Vagina (tissue), 2 donors: ENCODE results near the gene PPP4C. TPM values are rescaled to one million over a fixed set of nuclear protein-coding genes. Genes with fewer than 3 reads are reported as not detected.
A peak's percentile ranks its signal among the peaks of the same experiment; 100 is the strongest.

Experiments
- DNase-seq, 2 donors: peaks; one replicate each; pipeline ENCODE4 v3.0.0-alpha.2; 2017; ENCODE audit errors: extremely low spot score in 2 of 2
- H3K27ac ChIP-seq: fragments of 200-600 bp; sonication (generic); one replicate; pipeline ENCODE4 v1.5.1; 2019
- H3K27me3 ChIP-seq: fragments of 200-600 bp; sonication (generic); one replicate; pipeline ENCODE4 v1.5.1; 2019
- H3K36me3 ChIP-seq, 2 donors: fragments of 200-600 bp; sonication (generic); one replicate each; pipeline ENCODE4 v1.5.1; 2017 to 2019
- H3K4me1 ChIP-seq: fragments of 200-600 bp; sonication (generic); one replicate; pipeline ENCODE4 v1.5.1; 2019
- H3K4me3 ChIP-seq, 2 donors: fragments of 200-600 bp; sonication (generic); 1 replicate in 1 of 2; 2 replicates in 1 of 2; pipeline ENCODE4 v1.5.1; 2016 to 2019
- H3K9me3 ChIP-seq: fragments of 200-600 bp; sonication (generic); one replicate; pipeline ENCODE4 v1.5.1; 2019
- POLR2A ChIP-seq, 2 donors: fragments of 450-650 bp; IDR thresholded peaks; one replicate each; pipeline ENCODE4 v1.6.1; 2017; ENCODE audit warnings: antibody characterized with exemption in 2 of 2, mild to moderate bottlenecking in 2 of 2, moderate library complexity in 2 of 2
- POLR2AphosphoS5 ChIP-seq, 2 donors: sonication (generic); formaldehyde crosslinking; IDR thresholded peaks; one replicate each; pipeline ENCODE4 v1.9.0; 2017; ENCODE audit warnings: antibody characterized with exemption in 2 of 2, mild to moderate bottlenecking in 2 of 2, low read depth in 1 of 2; ENCODE audit not compliant: insufficient read depth in 1 of 2
- intact Hi-C: fragments of 100-400 bp; cut with DNase I; formaldehyde crosslinking; loops from one replicate; pipeline ENCODE4 v1.15.1; 2023
- total RNA-seq: library from RNA; depleted of rRNA; stranded (reverse); fragments of >200 nt; gene quantifications from one replicate; pipeline ENCODE4 v1.2.3, GENCODE V29; 2016
- TF ChIP-seq, protein P1 (sequence below), 3 experiments: fragments of 450-650 bp in 2 of 3; fragments of 200-600 bp in 1 of 3; sonication (generic) in 1 of 3; IDR thresholded peaks; one replicate each; pipeline ENCODE4 v1.5.1; 2017 to 2019; ENCODE audit warnings: antibody characterized with exemption in 3 of 3, mild to moderate bottlenecking in 2 of 3, moderate library complexity in 2 of 3

PPP4C gene
- total RNA-seq, 1 donor from 2014 or later = 60.4 TPM

DNA sequence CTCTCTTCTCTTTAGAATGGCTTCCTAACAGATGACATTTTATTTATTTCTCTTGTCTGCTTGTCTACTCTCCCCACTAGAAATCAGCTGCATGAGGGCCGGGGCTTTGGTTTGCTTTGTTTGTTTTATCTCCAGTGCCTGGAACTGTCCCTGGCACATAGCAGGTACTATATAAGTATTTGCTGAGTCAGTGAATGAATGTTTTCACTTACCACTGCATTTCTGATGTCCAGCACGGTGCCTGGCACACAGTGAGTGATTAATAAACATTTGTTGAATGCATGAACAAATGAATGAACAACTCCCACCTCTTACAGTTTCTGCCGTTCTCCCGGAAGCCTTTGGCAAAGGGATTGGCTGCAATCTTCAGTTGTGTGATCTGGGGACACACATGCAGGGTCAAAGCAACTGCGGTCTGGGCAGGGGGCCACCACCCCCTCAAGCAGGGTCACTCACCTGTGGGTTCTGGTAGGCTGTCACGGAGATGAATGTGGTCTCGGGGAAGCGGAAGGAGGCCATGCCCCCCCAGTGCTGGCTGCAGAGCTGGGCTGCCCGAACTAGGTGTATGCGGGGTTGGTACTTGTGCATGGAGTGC lies 12.5 kb downstream of the PPP4C start:
- H3K9me3 ChIP-seq = no peaks in the 10 kb centered on the region
- TF ChIP-seq POLR2A (IDR thresholded peaks at IDR 0.05) (no peak), POLR2AphosphoS5 (IDR thresholded peaks at IDR 0.05; ENCODE audit: insufficient read depth in 1 of 2, low read depth in 1 of 2) (no peak)
- TF ChIP-seq, protein P1, sequence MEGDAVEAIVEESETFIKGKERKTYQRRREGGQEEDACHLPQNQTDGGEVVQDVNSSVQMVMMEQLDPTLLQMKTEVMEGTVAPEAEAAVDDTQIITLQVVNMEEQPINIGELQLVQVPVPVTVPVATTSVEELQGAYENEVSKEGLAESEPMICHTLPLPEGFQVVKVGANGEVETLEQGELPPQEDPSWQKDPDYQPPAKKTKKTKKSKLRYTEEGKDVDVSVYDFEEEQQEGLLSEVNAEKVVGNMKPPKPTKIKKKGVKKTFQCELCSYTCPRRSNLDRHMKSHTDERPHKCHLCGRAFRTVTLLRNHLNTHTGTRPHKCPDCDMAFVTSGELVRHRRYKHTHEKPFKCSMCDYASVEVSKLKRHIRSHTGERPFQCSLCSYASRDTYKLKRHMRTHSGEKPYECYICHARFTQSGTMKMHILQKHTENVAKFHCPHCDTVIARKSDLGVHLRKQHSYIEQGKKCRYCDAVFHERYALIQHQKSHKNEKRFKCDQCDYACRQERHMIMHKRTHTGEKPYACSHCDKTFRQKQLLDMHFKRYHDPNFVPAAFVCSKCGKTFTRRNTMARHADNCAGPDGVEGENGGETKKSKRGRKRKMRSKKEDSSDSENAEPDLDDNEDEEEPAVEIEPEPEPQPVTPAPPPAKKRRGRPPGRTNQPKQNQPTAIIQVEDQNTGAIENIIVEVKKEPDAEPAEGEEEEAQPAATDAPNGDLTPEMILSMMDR (IDR thresholded peaks at IDR 0.05) = no peak
- no peak overlapping the region for H3K4me3 ChIP-seq
- intact Hi-C loops = no loop called here
- H3K27me3 ChIP-seq = no peaks in the 10 kb centered on the region
- peaks cover 27% of the 10 kb centered on the region for H3K4me1 ChIP-seq
- no peak for DNase-seq
- H3K27ac ChIP-seq = no peak overlapping the region
- H3K36me3 ChIP-seq = peaks cover 0 to 21% of the 10 kb centered on the region in 2 donors

DNA sequence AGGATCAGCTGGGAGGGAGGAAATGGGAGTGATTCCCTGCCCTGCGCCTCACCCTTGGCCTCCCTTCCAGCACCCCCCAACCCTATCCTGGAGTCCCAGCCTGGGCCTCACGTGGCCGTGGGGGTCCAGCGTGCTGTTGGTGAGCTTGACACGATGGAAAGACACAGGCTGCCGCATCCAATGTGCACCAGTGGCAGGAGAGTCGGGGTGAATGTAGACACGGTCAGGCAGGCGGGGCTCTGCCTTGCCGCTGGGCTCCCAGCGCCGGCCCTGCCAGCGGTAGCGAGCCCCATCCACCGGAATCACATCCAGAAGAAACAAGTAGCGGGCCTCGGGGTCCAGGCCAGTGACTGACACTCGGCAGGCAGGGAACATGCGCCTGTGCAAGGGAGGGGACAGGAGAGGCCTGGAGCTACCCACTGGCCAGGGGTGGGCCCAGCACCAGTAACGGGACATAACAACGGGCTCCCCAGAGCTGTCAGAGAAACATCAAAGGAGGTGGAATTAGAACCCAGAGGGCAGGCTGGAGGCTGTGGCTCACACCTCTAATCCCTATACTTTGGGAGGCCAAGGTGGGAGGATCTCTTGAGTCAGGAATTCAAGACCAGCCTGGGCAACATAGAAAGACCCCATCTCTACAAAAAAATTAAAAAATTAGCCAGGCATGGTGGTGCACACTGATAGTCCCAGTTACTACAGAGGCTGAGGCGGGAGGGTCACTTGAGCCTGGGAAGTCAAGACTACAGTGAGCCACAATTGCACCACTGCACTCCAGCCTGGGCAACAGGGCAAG lies 13.2 kb downstream of the PPP4C start:
- no peak for TF ChIP-seq POLR2A (IDR thresholded peaks at IDR 0.05)
- TF ChIP-seq, protein P1 (IDR thresholded peaks at IDR 0.05) = no peak
- no peak for TF ChIP-seq POLR2AphosphoS5 (IDR thresholded peaks at IDR 0.05; ENCODE audit: insufficient read depth in 1 of 2, low read depth in 1 of 2)
- H3K4me1 ChIP-seq = peaks cover 32% of the 10 kb centered on the region
- no peak for DNase-seq
- peaks cover 0 to 21% of the 10 kb centered on the region in 2 donors for H3K36me3 ChIP-seq
- intact Hi-C loops = no loop called here
- H3K9me3 ChIP-seq = no peaks in the 10 kb centered on the region
- H3K27me3 ChIP-seq = no peaks in the 10 kb centered on the region
- peak overlapping the region; percentile 89 for H3K27ac ChIP-seq
- no peak overlapping the region for H3K4me3 ChIP-seq

DNA sequence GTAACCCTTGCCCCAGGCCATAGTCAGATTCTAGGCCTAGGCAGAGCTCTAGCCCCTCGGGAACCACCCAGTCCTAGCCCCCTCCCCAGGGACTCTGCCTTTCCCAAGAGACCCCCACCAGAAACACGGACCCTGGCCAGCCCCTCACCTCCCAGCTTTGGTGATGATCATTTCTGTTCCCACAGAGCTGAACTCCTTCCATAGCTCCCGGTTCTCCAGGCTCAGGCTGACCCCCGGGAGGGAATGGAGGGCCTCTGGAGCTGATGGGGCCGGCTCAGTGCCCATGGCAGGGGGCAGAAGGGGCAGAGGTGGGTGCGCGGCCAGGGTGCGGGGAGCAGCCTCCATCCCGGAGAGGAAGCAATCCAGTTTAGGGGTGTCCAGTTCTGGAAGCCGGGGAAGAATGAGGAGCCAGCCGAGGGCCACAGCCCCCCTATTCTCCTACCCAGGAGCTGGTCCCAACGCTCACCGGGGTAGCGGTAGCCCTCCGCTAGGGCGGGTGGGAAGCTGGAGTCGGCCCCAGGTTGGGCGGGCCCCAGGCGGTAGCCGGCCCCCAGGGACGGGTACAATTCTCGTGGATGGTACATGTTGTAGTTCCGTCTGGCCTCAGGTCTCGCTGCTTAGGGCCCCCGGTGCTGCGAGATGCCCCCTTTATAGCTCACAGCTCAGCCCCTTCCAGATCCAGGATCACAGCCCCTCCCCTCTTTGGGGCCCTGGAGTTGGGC lies 15.0 kb downstream of the PPP4C start:
- no peak for TF ChIP-seq POLR2A (IDR thresholded peaks at IDR 0.05)
- TF ChIP-seq, protein P1 (IDR thresholded peaks at IDR 0.05) = no peak
- TF ChIP-seq POLR2AphosphoS5 (IDR thresholded peaks at IDR 0.05; ENCODE audit: insufficient read depth in 1 of 2, low read depth in 1 of 2) = no peak
- DNase-seq = no peak
- Histone ChIP-seq H3K4me1 (peaks cover 48% of the 10 kb centered on the region), H3K9me3 (no peaks in the 10 kb centered on the region), H3K4me3 (peak overlapping the region; percentile 51 to 59), H3K27me3 (no peaks in the 10 kb centered on the region), H3K36me3 (peaks cover 0 to 19% of the 10 kb centered on the region in 2 donors), H3K27ac (peak overlapping the region; percentile 89)
- intact Hi-C loops = no loop called here

DNA sequence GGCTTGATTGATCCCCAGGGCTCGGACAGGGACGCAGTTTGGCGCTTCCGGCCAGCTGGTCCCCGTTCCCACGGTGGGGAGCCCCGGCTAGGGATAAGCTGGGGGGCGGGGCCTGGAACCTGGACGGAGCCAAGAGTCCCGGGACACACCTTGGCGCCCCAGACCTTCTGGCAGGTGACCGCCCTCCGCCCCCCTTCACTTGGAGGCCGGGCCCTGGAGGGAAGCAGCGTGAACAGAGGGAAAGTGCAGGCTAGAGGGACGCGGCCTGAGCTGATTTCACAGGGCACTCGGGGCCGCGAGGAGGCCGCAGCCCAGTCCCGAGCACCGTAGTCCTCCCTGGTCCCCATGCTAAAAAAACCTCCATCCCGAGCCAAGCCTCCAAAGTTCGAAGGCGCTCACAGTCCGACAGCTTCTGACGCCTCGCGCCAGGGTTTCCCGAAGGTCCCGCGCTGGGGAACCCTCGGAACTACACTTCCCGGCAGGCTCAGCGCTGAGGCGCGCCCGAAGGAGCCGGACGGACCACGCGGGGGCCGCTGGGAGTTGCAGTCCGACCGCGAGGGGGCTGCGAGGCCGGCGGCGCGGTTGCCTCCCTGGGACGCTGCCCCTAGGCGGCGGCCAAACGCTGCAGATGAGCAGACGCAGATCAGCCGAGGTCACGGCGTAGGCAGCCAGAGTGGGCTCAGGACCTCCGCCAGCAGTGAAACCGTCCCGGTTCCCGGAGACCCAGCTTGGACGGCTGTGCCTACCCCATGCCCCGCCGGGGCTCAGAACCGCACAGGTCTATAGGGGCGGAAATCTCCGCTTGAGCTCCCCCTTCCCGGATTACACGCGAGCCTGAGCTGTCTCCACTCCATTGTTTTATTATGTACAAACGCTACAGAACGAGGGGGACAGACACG lies 15.9 kb downstream of the PPP4C start, which contains the start of gene TBX6:
TSS of gene TBX6 (minus strand) at position 451 of the 899 bp plus-strand sequence. CDS start 731 bp downstream, outside the sequence.
- Histone ChIP-seq H3K9me3 (no peaks in the 10 kb centered on the region), H3K4me3 (peak within 1 kb of the TSS; percentile 51 to 59), H3K27me3 (no peaks in the 10 kb centered on the region), H3K4me1 (peaks cover 48% of the 10 kb centered on the region), H3K27ac (peak within 1 kb of the TSS; percentile 89), H3K36me3 (peaks cover 0 to 18% of the 10 kb centered on the region in 2 donors)
- DNase-seq = no peak
- intact Hi-C loops = no loop called here
- TF ChIP-seq, protein P1 (IDR thresholded peaks at IDR 0.05) = peak; percentile 68 to 93 (median 92)
- TF ChIP-seq POLR2A (IDR thresholded peaks at IDR 0.05) (no peak), POLR2AphosphoS5 (IDR thresholded peaks at IDR 0.05; ENCODE audit: insufficient read depth in 1 of 2, low read depth in 1 of 2) (peak in 1 of 2 donors; percentile 73)
